ENCODE measurements around the gene WDR73. TPM values are rescaled to one million over a fixed set of nuclear protein-coding genes. Genes with fewer than 3 reads are reported as not detected.

WDR73 gene
- total RNA-seq, 2 donors from 2014 or later: 15.3 to 24.3 TPM

DNA sequence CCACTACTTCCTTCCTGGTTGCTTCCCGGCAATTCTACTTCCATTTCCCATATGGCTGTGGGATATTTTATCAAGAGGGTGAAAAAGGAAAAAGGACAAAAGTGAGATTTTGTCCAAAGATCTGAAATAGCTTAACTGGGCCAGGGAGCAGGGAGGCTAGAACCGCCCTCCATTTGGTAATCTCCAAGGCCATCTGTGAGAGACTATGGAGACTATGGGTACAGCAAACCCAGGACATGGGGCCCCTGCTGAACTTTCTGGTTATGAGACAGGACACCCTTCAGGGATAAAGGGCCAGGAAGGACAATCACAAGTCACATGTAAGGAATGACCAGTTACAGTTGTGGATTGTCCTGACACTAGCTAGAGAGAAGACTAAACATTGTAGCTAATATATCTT, 29.0 kb downstream of the WDR73 start:
- H3K9me3 ChIP-seq: peaks cover 10% of the 10 kb centered on the region
- no peaks in the 10 kb centered on the region for H3K36me3 ChIP-seq
- H3K9ac ChIP-seq (ENCODE audit: low read depth in 2 of 2, low read length in 2 of 2): no peak overlapping the region
- TF ChIP-seq, protein P1, sequence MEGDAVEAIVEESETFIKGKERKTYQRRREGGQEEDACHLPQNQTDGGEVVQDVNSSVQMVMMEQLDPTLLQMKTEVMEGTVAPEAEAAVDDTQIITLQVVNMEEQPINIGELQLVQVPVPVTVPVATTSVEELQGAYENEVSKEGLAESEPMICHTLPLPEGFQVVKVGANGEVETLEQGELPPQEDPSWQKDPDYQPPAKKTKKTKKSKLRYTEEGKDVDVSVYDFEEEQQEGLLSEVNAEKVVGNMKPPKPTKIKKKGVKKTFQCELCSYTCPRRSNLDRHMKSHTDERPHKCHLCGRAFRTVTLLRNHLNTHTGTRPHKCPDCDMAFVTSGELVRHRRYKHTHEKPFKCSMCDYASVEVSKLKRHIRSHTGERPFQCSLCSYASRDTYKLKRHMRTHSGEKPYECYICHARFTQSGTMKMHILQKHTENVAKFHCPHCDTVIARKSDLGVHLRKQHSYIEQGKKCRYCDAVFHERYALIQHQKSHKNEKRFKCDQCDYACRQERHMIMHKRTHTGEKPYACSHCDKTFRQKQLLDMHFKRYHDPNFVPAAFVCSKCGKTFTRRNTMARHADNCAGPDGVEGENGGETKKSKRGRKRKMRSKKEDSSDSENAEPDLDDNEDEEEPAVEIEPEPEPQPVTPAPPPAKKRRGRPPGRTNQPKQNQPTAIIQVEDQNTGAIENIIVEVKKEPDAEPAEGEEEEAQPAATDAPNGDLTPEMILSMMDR (IDR thresholded peaks at IDR 0.05): no peak
- no peak overlapping the region for H3K4me3 ChIP-seq
- no peaks in the 10 kb centered on the region for H3K4me1 ChIP-seq
- intact Hi-C loops (cut with DNase I): no loop called here
- no peak for DNase-seq
- H3K27ac ChIP-seq: no peak overlapping the region
- no peaks in the 10 kb centered on the region for H3K27me3 ChIP-seq

DNA sequence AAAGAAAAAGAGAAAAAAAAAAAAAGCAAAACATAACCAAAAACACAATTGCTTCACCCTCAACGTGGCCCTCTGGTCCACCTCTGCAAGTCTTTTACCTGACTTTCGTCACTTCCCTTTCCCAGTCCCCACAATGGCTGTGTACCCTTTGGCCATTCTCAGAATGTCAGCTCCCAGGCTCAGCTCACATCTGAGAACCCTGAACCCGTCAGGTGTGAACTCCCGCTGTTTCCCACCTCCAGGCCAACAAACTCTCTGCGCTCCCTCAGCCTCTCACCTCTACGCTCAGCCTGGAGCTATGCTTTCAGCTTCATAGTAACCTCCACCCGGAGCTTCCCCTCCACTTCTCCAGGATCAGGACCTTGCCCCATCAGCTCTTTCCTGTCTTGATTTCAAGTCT, 29.7 kb downstream of the WDR73 start:
- H3K4me1 ChIP-seq: no peaks in the 10 kb centered on the region
- H3K36me3 ChIP-seq: no peaks in the 10 kb centered on the region
- peaks cover 10% of the 10 kb centered on the region for H3K9me3 ChIP-seq
- H3K27me3 ChIP-seq: no peaks in the 10 kb centered on the region
- H3K9ac ChIP-seq (ENCODE audit: low read depth in 2 of 2, low read length in 2 of 2): no peak overlapping the region
- H3K27ac ChIP-seq: no peak overlapping the region
- intact Hi-C loops (cut with DNase I): no loop called here
- DNase-seq: no peak
- TF ChIP-seq, protein P1 (IDR thresholded peaks at IDR 0.05): no peak
- no peak overlapping the region for H3K4me3 ChIP-seq

DNA sequence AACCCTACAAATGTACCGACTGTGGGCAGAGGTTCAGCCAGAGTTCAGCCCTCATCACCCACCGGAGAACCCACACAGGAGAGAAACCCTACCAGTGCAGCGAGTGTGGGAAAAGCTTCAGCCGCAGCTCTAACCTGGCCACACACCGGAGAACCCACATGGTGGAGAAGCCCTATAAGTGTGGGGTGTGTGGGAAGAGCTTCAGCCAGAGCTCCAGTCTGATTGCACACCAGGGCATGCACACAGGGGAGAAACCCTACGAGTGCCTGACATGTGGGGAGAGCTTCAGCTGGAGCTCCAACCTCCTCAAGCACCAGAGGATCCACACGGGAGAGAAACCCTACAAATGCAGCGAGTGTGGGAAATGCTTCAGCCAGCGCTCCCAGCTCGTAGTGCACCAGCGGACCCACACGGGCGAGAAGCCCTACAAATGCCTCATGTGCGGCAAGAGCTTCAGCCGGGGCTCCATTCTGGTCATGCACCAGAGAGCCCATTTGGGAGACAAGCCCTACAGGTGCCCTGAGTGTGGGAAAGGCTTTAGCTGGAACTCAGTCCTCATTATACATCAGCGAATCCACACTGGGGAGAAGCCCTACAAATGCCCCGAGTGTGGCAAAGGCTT, 32.6 kb downstream of the WDR73 start:
- intact Hi-C loops (cut with DNase I): no loop called here
- DNase-seq: no peak
- TF ChIP-seq, protein P1 (IDR thresholded peaks at IDR 0.05): no peak
- no peaks in the 10 kb centered on the region for H3K36me3 ChIP-seq
- H3K27me3 ChIP-seq: no peaks in the 10 kb centered on the region
- H3K27ac ChIP-seq: no peak overlapping the region
- H3K9me3 ChIP-seq: peaks cover 10% of the 10 kb centered on the region
- no peak overlapping the region for H3K4me3 ChIP-seq
- H3K9ac ChIP-seq (ENCODE audit: low read depth in 2 of 2, low read length in 2 of 2): no peak overlapping the region
- no peaks in the 10 kb centered on the region for H3K4me1 ChIP-seq

DNA sequence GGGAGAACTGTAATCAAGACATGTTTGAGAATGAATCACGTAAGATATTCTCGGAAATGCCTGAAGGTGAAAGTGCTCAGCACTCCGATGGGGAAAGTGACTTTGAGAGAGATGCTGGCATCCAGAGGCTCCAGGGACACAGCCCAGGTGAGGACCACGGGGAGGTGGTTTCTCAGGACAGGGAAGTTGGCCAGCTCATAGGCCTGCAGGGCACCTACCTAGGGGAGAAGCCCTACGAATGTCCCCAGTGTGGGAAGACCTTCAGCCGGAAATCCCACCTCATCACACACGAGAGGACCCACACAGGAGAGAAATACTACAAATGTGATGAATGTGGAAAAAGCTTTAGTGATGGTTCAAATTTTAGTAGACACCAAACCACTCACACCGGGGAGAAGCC, 33.5 kb downstream of the WDR73 start:
- Histone ChIP-seq H3K36me3 (no peaks in the 10 kb centered on the region), H3K27me3 (no peaks in the 10 kb centered on the region), H3K4me3 (no peak overlapping the region), H3K4me1 (no peaks in the 10 kb centered on the region), H3K27ac (no peak overlapping the region), H3K9me3 (peaks cover 10% of the 10 kb centered on the region), H3K9ac (ENCODE audit: low read depth in 2 of 2, low read length in 2 of 2) (no peak overlapping the region)
- TF ChIP-seq, protein P1 (IDR thresholded peaks at IDR 0.05): no peak
- intact Hi-C loops (cut with DNase I): no loop called here
- DNase-seq: no peak

DNA sequence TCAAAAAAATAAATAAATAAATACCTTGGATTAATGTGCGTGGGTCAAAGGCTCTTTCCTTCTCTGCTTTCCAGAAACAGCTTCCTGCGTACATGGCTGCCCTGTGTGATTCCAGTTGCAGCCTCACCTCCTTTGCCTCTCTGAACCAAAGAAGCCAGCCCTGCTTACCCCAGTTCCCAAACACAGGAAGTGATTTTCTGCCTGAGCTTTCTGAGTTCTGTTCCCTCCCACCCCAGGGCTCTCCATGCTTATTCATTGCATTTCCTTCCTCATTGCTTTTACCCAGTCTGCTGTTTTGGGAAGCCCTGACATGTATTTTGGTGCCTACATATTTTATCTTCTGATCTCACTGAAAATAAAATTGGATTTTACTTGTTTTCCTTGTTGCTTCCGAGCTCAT, 37.8 kb downstream of the WDR73 start:
- H3K4me1 ChIP-seq: no peaks in the 10 kb centered on the region
- TF ChIP-seq, protein P1 (IDR thresholded peaks at IDR 0.05): no peak
- H3K9ac ChIP-seq (ENCODE audit: low read depth in 2 of 2, low read length in 2 of 2): no peak overlapping the region
- DNase-seq: no peak
- H3K4me3 ChIP-seq: no peak overlapping the region
- intact Hi-C loops (cut with DNase I): no loop called here
- H3K9me3 ChIP-seq: peaks cover 5% of the 10 kb centered on the region
- H3K27ac ChIP-seq: no peak overlapping the region
- H3K36me3 ChIP-seq: no peaks in the 10 kb centered on the region
- H3K27me3 ChIP-seq: no peaks in the 10 kb centered on the region

Data from colonic mucosa (tissue), 4 donors.